ENCODE data around the gene FBXO4.

DNA sequence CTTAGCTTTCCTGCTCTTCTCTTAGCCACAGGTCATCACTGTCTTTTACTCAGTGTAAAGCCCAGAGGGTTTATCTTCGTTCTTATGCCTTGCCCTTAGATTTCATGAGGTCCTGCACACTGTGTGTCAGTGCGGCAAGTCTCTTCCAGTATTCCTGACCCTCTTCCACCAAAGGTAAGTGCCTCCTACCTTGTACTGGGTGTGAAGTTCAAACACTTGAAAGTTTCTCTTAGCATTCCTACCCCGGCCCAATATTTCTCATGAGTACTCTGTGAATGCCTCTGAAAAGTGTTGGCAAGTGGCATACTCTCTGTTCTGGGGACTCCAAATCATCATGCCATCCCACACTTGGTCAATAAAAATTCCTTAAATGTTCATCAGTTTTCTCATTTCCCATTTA, 37.4 kb downstream of the FBXO4 start:
- TF ChIP-seq CSDC2 (CRISPR knock-in tag; IDR thresholded peaks at IDR 0.05) (no peak), PATZ1 (CRISPR knock-in tag; IDR thresholded peaks at IDR 0.05; ENCODE audit: borderline replicate concordance) (no peak), TCF4 (CRISPR knock-in tag; IDR thresholded peaks at IDR 0.05; ENCODE audit: borderline replicate concordance) (no peak), ARNTL (CRISPR knock-in tag; IDR thresholded peaks at IDR 0.05; ENCODE audit: borderline replicate concordance, low read depth) (no peak), RARB (CRISPR knock-in tag; IDR thresholded peaks at IDR 0.05) (no peak), ZNF70 (CRISPR knock-in tag; IDR thresholded peaks at IDR 0.05) (no peak), ZFP30 (CRISPR knock-in tag; IDR thresholded peaks at IDR 0.05) (no peak), ZC3H10 (CRISPR knock-in tag; IDR thresholded peaks at IDR 0.05) (no peak), ZNF565 (CRISPR knock-in tag; conservative IDR thresholded peaks at IDR 0.05; ENCODE audit: low read depth) (no peak), TSHZ2 (CRISPR knock-in tag; IDR thresholded peaks at IDR 0.05) (no peak), PPARA (CRISPR knock-in tag; IDR thresholded peaks at IDR 0.05; ENCODE audit: borderline replicate concordance) (no peak), OSR1 (CRISPR knock-in tag; IDR thresholded peaks at IDR 0.05) (no peak)
- TF ChIP-seq, protein P1, sequence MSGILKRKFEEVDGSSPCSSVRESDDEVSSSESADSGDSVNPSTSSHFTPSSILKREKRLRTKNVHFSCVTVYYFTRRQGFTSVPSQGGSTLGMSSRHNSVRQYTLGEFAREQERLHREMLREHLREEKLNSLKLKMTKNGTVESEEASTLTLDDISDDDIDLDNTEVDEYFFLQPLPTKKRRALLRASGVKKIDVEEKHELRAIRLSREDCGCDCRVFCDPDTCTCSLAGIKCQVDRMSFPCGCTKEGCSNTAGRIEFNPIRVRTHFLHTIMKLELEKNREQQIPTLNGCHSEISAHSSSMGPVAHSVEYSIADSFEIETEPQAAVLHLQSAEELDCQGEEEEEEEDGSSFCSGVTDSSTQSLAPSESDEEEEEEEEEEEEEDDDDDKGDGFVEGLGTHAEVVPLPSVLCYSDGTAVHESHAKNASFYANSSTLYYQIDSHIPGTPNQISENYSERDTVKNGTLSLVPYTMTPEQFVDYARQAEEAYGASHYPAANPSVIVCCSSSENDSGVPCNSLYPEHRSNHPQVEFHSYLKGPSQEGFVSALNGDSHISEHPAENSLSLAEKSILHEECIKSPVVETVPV (CRISPR knock-in tag; IDR thresholded peaks at IDR 0.05), result no peak
- TF ChIP-seq, protein P2, sequence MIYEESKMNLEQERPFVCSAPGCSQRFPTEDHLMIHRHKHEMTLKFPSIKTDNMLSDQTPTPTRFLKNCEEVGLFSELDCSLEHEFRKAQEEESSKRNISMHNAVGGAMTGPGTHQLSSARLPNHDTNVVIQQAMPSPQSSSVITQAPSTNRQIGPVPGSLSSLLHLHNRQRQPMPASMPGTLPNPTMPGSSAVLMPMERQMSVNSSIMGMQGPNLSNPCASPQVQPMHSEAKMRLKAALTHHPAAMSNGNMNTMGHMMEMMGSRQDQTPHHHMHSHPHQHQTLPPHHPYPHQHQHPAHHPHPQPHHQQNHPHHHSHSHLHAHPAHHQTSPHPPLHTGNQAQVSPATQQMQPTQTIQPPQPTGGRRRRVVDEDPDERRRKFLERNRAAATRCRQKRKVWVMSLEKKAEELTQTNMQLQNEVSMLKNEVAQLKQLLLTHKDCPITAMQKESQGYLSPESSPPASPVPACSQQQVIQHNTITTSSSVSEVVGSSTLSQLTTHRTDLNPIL (CRISPR knock-in tag; IDR thresholded peaks at IDR 0.05; ENCODE audit: low read depth), result no peak
